Hepatocyte (in vitro differentiated cells): ENCODE measurements around the gene RANBP3L. TPM values are rescaled to one million over a fixed set of nuclear protein-coding genes. Genes with fewer than 3 reads are reported as not detected.
A peak's percentile ranks its signal among the peaks of the same experiment; 100 is the strongest.

ENCODE experiments used
- DNase-seq: peaks from one replicate; pipeline ENCODE4 v3.0.0-alpha.2; 2016; ENCODE audit warnings: low spot score
- H2AFZ ChIP-seq: fragments of 200-600 bp; sonication (generic); 2 replicates; pipeline ENCODE4 v1.6.0; 2016; ENCODE audit warnings: antibody characterized with exemption, mild to moderate bottlenecking
- H3K27ac ChIP-seq: fragments of 200-600 bp; sonication (generic); 2 replicates; pipeline ENCODE4 v1.5.1; 2016; ENCODE audit warnings: mild to moderate bottlenecking
- H3K27me3 ChIP-seq: fragments of 200-600 bp; sonication (generic); 2 replicates; pipeline ENCODE4 v1.6.1; 2016
- H3K36me3 ChIP-seq: fragments of 200-600 bp; sonication (generic); replicated peaks from 2 replicates; pipeline ENCODE4 v1.5.1; 2016; ENCODE audit warnings: low read depth; ENCODE audit not compliant: insufficient read depth
- H3K4me1 ChIP-seq: fragments of 200-600 bp; sonication (generic); 2 replicates; pipeline ENCODE4 v1.5.1; 2016; ENCODE audit warnings: mild to moderate bottlenecking, moderate library complexity; ENCODE audit not compliant: insufficient read depth
- H3K4me2 ChIP-seq: fragments of 200-600 bp; sonication (generic); 2 replicates; pipeline ENCODE4 v1.6.0; 2016
- H3K4me3 ChIP-seq: fragments of 200-600 bp; sonication (generic); 2 replicates; pipeline ENCODE4 v1.5.1; 2016; ENCODE audit warnings: mild to moderate bottlenecking
- H3K79me2 ChIP-seq: fragments of 200-600 bp; sonication (generic); 2 replicates; pipeline ENCODE4 v1.6.0; 2017; ENCODE audit warnings: mild to moderate bottlenecking
- H3K9me2 ChIP-seq: fragments of 200-600 bp; sonication (generic); replicated peaks from 2 replicates; pipeline ENCODE4 v1.6.0; 2017; ENCODE audit warnings: mild to moderate bottlenecking; ENCODE audit not compliant: insufficient read depth
- H3K9me3 ChIP-seq: fragments of 200-600 bp; sonication (generic); 2 replicates; pipeline ENCODE4 v1.5.1; 2016; ENCODE audit warnings: low read depth, mild to moderate bottlenecking
- H4K20me1 ChIP-seq: fragments of 200-600 bp; sonication (generic); 2 replicates; pipeline ENCODE4 v1.6.0; 2016; ENCODE audit warnings: mild to moderate bottlenecking; ENCODE audit not compliant: insufficient read depth, poor library complexity, severe bottlenecking
- EZH2 ChIP-seq: fragments of 200-600 bp; sonication (generic); IDR thresholded peaks from 2 replicates; pipeline ENCODE4 v1.6.1; 2016; ENCODE audit warnings: antibody characterized with exemption, mild to moderate bottlenecking, borderline replicate concordance
- EZH2phosphoT487 ChIP-seq: fragments of 200-600 bp; sonication (generic); IDR thresholded peaks from one replicate; pipeline ENCODE4 v1.6.1; 2018; ENCODE audit warnings: antibody characterized with exemption, mild to moderate bottlenecking, low read depth, moderate library complexity; ENCODE audit not compliant: unreplicated experiment, severe bottlenecking
- WGBS: methylation state at CpG from one replicate; pipeline ENCODE4 v1.1.6; 2016; ENCODE audit warnings: low lambda C conversion rate; ENCODE audit errors: missing lambda C conversion rate; 5-methylcytosine and 5-hydroxymethylcytosine counted together
- polyA plus RNA-seq: library from polyadenylated mRNA; unstranded; fragments of >200 nt; fragmentation: Nextera tagmentation; extraction: Ambion mirVana; gene quantifications from 2 replicates; pipeline ENCODE4 v1.2.1, GENCODE V29; 2016
- total RNA-seq: library from RNA; depleted of rRNA; stranded (reverse); fragments of >200 nt; gene quantifications from 2 replicates; pipeline ENCODE4 v1.2.3, GENCODE V29; 2014
- TF ChIP-seq, protein P1 (sequence below): fragments of 200-600 bp; sonication (generic); IDR thresholded peaks from 2 replicates; pipeline ENCODE4 v1.5.1; 2016; ENCODE audit warnings: antibody characterized with exemption, mild to moderate bottlenecking; ENCODE audit not compliant: poor library complexity

Gene RANBP3L
- total and polyA plus RNA-seq, 2 experiments from 2014 or later, result 0.28 to 6.5 TPM

- DNase-seq, result peak; percentile 18
- peaks cover 4% of the 10 kb centered on the region for H3K4me1 ChIP-seq
- no peaks in the 10 kb centered on the region for H3K79me2 ChIP-seq
- peak overlapping the region; percentile 74 for H3K27ac ChIP-seq
- H3K4me2 ChIP-seq, result peak overlapping the region; percentile 59
- no peaks in the 10 kb centered on the region for H3K27me3 ChIP-seq
- TF ChIP-seq EZH2 (no peak), EZH2phosphoT487 (no peak)
- TF ChIP-seq, protein P1, sequence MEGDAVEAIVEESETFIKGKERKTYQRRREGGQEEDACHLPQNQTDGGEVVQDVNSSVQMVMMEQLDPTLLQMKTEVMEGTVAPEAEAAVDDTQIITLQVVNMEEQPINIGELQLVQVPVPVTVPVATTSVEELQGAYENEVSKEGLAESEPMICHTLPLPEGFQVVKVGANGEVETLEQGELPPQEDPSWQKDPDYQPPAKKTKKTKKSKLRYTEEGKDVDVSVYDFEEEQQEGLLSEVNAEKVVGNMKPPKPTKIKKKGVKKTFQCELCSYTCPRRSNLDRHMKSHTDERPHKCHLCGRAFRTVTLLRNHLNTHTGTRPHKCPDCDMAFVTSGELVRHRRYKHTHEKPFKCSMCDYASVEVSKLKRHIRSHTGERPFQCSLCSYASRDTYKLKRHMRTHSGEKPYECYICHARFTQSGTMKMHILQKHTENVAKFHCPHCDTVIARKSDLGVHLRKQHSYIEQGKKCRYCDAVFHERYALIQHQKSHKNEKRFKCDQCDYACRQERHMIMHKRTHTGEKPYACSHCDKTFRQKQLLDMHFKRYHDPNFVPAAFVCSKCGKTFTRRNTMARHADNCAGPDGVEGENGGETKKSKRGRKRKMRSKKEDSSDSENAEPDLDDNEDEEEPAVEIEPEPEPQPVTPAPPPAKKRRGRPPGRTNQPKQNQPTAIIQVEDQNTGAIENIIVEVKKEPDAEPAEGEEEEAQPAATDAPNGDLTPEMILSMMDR, result no peak
- no peak overlapping the region for H3K4me3 ChIP-seq
- H4K20me1 ChIP-seq, result no peaks in the 10 kb centered on the region
- WGBS, result 55% methylated on average over 4 of the region's 4 CpGs
- H3K9me2 ChIP-seq, result no peaks in the 10 kb centered on the region
- no peaks in the 10 kb centered on the region for H3K9me3 ChIP-seq
- H3K36me3 ChIP-seq, result no peaks in the 10 kb centered on the region
- H2AFZ ChIP-seq, result no peak overlapping the region
These were observed 668 bp downstream of the RANBP3L start for GRCh38 chr5:36300927-36301540.

DNA sequence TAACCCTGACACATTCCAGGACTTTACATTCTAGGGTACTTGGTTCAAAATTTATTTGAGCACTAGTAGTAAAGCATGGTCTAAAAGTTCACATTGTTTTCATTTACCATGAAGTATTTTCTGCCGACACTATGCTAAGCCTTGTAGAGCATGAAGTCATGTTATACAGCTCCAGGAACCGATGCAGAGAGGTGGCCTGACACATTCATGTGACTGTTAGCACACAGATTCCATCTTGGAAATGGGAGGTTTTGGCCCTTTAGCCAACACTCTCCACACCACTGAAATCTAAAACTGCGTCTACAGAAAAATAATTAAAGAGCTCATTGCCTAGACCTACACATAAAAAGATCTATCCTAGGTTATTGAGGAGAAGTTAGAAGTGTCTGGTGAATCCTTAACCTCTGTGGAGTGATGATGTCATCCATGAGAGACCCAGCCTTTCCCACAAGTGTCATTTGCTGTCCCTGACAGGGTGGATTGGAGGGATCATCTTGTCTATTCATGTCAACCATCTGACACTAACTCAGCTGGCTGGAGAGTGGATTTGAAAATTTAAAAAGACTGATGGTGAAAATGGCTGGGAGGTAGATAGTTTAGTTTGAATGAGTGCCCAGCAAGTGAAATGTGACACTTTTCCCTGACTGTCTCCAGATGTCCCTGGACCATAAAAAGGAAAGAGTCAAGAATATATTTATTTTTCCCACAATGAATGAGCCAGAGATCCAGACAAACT, 1.3 kb downstream of the RANBP3L start:
- Histone ChIP-seq H4K20me1 (no peaks in the 10 kb centered on the region), H3K27ac (peak overlapping the region; percentile 74), H3K79me2 (no peaks in the 10 kb centered on the region), H3K27me3 (no peaks in the 10 kb centered on the region), H3K36me3 (no peaks in the 10 kb centered on the region), H3K4me2 (peak overlapping the region; percentile 59), H2AFZ (no peak overlapping the region), H3K4me1 (peaks cover 4% of the 10 kb centered on the region), H3K4me3 (no peak overlapping the region), H3K9me3 (no peaks in the 10 kb centered on the region), H3K9me2 (no peaks in the 10 kb centered on the region)
- WGBS, result 71% methylated on average over 3 of the region's 3 CpGs
- TF ChIP-seq EZH2 (no peak), EZH2phosphoT487 (no peak)
- TF ChIP-seq, protein P1, result no peak
- DNase-seq, result peak; percentile 12

DNA sequence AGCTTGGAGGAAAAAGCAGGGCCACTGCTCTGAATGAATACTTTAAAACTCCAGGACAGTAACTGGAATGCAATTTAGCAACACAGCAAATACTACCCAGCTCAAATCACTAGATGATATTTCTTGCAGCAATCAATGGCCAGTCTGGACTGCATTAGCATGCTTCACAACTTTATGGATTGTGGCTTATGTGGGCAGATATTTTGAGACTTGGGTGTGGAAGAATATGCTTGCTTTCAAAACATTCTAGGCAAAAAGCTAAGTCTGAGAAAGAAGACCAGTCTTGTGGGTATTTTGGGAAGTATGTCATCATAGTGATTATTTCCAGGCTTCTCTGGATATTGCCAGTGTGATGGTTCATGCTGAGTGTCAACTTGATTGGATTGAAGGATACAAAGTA, 3.1 kb downstream of the RANBP3L start:
- H3K9me2 ChIP-seq, result no peaks in the 10 kb centered on the region
- no peaks in the 10 kb centered on the region for H3K36me3 ChIP-seq
- TF ChIP-seq EZH2, result no peak
- no peak for TF ChIP-seq EZH2phosphoT487
- TF ChIP-seq, protein P1, result no peak
- no peak overlapping the region for H3K4me2 ChIP-seq
- no peak for DNase-seq
- peaks cover 4% of the 10 kb centered on the region for H3K4me1 ChIP-seq
- H3K27me3 ChIP-seq, result no peaks in the 10 kb centered on the region
- no peak overlapping the region for H2AFZ ChIP-seq
- no peaks in the 10 kb centered on the region for H3K79me2 ChIP-seq
- no peaks in the 10 kb centered on the region for H3K9me3 ChIP-seq
- no peak overlapping the region for H3K4me3 ChIP-seq
- no peaks in the 10 kb centered on the region for H4K20me1 ChIP-seq
- no peak overlapping the region for H3K27ac ChIP-seq
